ENCODE data around the gene PPARG. TPM values are rescaled to one million over a fixed set of nuclear protein-coding genes. Genes with fewer than 3 reads are reported as not detected.

PPARG gene
- total RNA-seq, 1 donor from 2014 or later: 10.1 TPM

- TF ChIP-seq CTCF (IDR thresholded peaks at IDR 0.05; ENCODE audit: unreplicated experiment): no peak
- no peaks in the 10 kb centered on the region for H3K27me3 Mint-ChIP-seq (ENCODE audit: low read depth)
- no peaks in the 10 kb centered on the region for H3K9me3 Mint-ChIP-seq
- H3K27ac Mint-ChIP-seq: no peak overlapping the region
- peaks cover 2% of the 10 kb centered on the region for H3K36me3 Mint-ChIP-seq
- no peaks in the 10 kb centered on the region for H3K4me1 Mint-ChIP-seq
- no peak overlapping the region for H3K4me3 Mint-ChIP-seq
- DNase-seq (ENCODE audit: low spot score in 2 of 2, unreplicated experiment in 2 of 2): no peak
Measured at GRCh38 chr3:12328837-12329462, 40.1 kb downstream of the PPARG start.

DNA sequence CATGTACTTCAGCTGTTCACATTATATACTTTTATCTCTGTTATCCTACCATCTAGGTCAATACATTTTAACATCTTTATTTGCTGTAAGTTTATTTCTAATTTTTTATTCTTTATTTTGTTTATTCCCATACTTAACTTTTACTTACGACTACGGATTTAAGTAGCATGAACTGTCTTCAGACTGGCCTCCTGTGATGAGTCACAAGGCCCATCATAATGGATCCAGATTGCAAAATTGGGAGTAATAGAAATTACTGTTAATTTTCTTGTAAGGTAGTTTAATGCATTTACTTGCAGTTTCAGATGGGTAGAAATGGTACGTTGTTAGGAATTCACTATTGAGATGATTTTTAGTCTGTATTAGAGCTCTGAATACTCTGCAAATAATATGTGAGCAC is 45.9 kb downstream of the PPARG start:
- Mint-ChIP-seq H3K27ac (no peak overlapping the region), H3K27me3 (ENCODE audit: low read depth) (no peaks in the 10 kb centered on the region), H3K4me1 (peaks cover 3% of the 10 kb centered on the region), H3K36me3 (no peaks in the 10 kb centered on the region), H3K9me3 (no peaks in the 10 kb centered on the region), H3K4me3 (no peak overlapping the region)
- DNase-seq (ENCODE audit: low spot score in 2 of 2, unreplicated experiment in 2 of 2): no peak
- no peak for TF ChIP-seq CTCF (IDR thresholded peaks at IDR 0.05; ENCODE audit: unreplicated experiment)

DNA sequence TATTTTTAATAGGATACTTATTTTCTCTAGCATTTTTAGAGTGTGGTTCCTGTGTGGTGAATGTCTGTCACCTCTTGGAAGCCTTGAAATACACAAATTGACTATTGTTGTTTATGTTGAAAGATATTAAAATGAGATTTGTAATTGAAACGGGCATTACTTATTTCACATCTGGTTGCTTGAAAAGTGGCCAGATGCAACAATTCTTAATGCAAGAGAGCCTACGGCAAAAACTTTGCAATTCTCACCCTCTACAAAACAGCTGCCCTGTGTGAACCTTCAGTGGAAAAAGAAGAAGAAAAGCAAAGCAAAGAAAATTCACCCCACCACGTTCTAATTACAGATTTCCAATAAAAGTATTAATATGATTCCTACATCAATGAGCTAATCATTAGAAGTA is 46.6 kb downstream of the PPARG start:
- no peaks in the 10 kb centered on the region for H3K9me3 Mint-ChIP-seq
- H3K27me3 Mint-ChIP-seq (ENCODE audit: low read depth): no peaks in the 10 kb centered on the region
- TF ChIP-seq CTCF (IDR thresholded peaks at IDR 0.05; ENCODE audit: unreplicated experiment): no peak
- no peak for DNase-seq (ENCODE audit: low spot score in 2 of 2, unreplicated experiment in 2 of 2)
- H3K36me3 Mint-ChIP-seq: no peaks in the 10 kb centered on the region
- peaks cover 8% of the 10 kb centered on the region for H3K4me1 Mint-ChIP-seq
- H3K27ac Mint-ChIP-seq: no peak overlapping the region
- no peak overlapping the region for H3K4me3 Mint-ChIP-seq

DNA sequence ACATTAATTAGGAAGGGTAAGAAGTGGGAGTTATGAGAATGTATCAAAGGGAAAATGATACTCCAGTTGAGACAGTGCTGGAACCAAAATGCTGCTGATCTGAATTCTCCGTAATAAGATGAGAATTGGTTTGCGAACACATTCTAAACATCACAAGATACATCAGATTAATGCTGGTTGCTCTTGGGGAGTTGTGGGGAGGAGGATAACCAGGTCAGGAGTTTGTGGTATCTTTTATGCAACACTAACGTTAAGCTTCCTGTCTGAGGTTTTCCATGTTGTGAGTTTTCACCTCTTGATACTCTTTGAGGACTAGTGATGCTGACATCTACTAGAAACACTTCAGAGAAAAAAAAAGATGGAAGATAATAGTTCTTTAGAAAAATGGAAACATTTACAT is 47.2 kb downstream of the PPARG start:
- no peak for DNase-seq (ENCODE audit: low spot score in 2 of 2, unreplicated experiment in 2 of 2)
- Mint-ChIP-seq H3K4me3 (no peak overlapping the region), H3K36me3 (no peaks in the 10 kb centered on the region), H3K27ac (no peak overlapping the region), H3K27me3 (ENCODE audit: low read depth) (no peaks in the 10 kb centered on the region), H3K9me3 (no peaks in the 10 kb centered on the region), H3K4me1 (peaks cover 10% of the 10 kb centered on the region)
- TF ChIP-seq CTCF (IDR thresholded peaks at IDR 0.05; ENCODE audit: unreplicated experiment): no peak

DNA sequence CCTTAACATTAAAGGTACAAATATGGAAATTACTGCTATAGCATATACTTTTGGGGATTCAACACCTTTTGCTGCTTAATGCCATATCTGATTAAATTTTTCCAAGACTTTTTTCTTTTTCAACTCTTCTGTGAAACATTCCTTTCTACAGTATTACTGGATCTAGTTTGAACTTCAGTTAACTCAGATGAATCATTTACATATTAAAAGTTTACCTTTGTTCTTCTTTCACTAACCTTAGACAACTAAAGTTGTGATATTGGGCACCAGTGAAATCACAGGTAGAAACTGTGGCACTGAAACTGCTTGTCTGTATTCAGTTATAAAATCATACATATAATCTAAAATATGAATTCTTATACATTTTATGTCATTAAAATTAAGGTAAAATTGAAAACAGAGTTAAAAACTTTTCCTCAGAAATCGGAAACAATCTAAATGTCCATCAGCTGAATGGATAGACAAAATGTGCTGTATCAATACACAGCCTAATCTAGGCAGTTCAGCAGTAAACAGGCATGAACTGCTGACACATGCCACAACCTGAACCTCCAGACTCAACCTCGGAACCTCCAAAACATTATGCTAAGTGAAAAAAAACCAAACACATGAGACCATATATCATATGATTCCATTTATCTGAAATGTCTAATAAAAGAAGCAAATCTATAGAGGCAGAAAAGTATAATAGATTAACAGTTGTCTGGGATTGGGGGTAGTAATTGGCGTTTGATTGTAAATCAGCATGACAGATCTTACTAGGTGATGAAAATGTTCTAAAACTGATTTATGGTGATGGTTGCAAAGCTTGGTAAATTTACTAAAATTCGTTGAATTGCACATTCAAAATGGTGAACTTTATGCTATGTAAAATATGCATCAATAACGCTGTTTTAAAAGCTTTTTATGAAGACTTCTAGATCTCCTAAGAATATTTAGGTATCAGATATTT is 50.0 kb downstream of the PPARG start:
- no peaks in the 10 kb centered on the region for H3K36me3 Mint-ChIP-seq
- H3K9me3 Mint-ChIP-seq: no peaks in the 10 kb centered on the region
- no peak overlapping the region for H3K4me3 Mint-ChIP-seq
- peaks cover 19% of the 10 kb centered on the region for H3K4me1 Mint-ChIP-seq
- DNase-seq (ENCODE audit: low spot score in 2 of 2, unreplicated experiment in 2 of 2): no peak
- H3K27ac Mint-ChIP-seq: no peak overlapping the region
- no peak for TF ChIP-seq CTCF (IDR thresholded peaks at IDR 0.05; ENCODE audit: unreplicated experiment)
- H3K27me3 Mint-ChIP-seq (ENCODE audit: low read depth): no peaks in the 10 kb centered on the region

All from mesothelial cell of epicardium (in vitro differentiated cells).